Chondrocyte (in vitro differentiated cells): ENCODE results near the gene KCNJ5. TPM values are rescaled to one million over a fixed set of nuclear protein-coding genes. Genes with fewer than 3 reads are reported as not detected.

Experiments used
- DNase-seq: peaks from one replicate; pipeline ENCODE4 v3.0.0; 2021; ENCODE audit warnings: mixed read lengths, low spot score
- H3K27ac Mint-ChIP-seq: one replicate; pipeline ENCODE4 v1.8.0; 2021; ENCODE audit warnings: mild to moderate bottlenecking, moderate library complexity, mixed read lengths; ENCODE audit not compliant: unreplicated experiment
- H3K27me3 Mint-ChIP-seq: 2 replicates; pipeline ENCODE4 v1.8.0; 2021; ENCODE audit warnings: low read depth, mixed read lengths
- H3K36me3 Mint-ChIP-seq: 2 replicates; pipeline ENCODE4 v1.8.0; 2021; ENCODE audit warnings: low read depth, mixed read lengths
- H3K4me1 Mint-ChIP-seq: 2 replicates; pipeline ENCODE4 v1.8.0; 2021; ENCODE audit warnings: low read depth, mild to moderate bottlenecking, mixed read lengths
- H3K4me3 Mint-ChIP-seq: one replicate; pipeline ENCODE4 v1.8.0; 2021; ENCODE audit warnings: mild to moderate bottlenecking, moderate library complexity, mixed read lengths; ENCODE audit not compliant: unreplicated experiment
- H3K9me3 Mint-ChIP-seq: 2 replicates; pipeline ENCODE4 v1.8.0; 2021; ENCODE audit warnings: low read depth, mixed read lengths
- CTCF ChIP-seq: fragments of 200-600 bp; sonication (generic); IDR thresholded peaks from 2 replicates; pipeline ENCODE4 v1.5.0; 2021; ENCODE audit warnings: antibody characterized with exemption, mild to moderate bottlenecking, moderate library complexity
- total RNA-seq: library from RNA; stranded (reverse); gene quantifications from 3 replicates; pipeline ENCODE4 v1.2.1, GENCODE V29; 2021

Gene KCNJ5
- total RNA-seq, 1 donor from 2014 or later = 0.15 TPM

- H3K4me3 Mint-ChIP-seq = no peak overlapping the region
- no peak for DNase-seq
- no peaks in the 10 kb centered on the region for H3K9me3 Mint-ChIP-seq
- H3K27me3 Mint-ChIP-seq = no peaks in the 10 kb centered on the region
- H3K36me3 Mint-ChIP-seq = no peaks in the 10 kb centered on the region
- H3K27ac Mint-ChIP-seq = no peak overlapping the region
- peaks cover 21% of the 10 kb centered on the region for H3K4me1 Mint-ChIP-seq
- TF ChIP-seq CTCF = no peak
Observed at GRCh38 chr11:128865490-128865889, 25.7 kb upstream of the KCNJ5 start.

- Mint-ChIP-seq H3K27ac (no peak within 1 kb of the TSS), H3K27me3 (peaks cover 4% of the 10 kb centered on the region), H3K9me3 (no peaks in the 10 kb centered on the region), H3K4me3 (no peak within 1 kb of the TSS), H3K4me1 (peaks cover 15% of the 10 kb centered on the region), H3K36me3 (no peaks in the 10 kb centered on the region)
- DNase-seq = no peak
- no peak for TF ChIP-seq CTCF
Observed at GRCh38 chr11:128867277-128867676, 23.9 kb upstream of the KCNJ5 start, which contains the start of gene KCNJ1. TSS of gene KCNJ1 (minus strand) at chr11:128867296. CDS start at chr11:128840243, 27,053 bp downstream.

- Mint-ChIP-seq H3K27ac (no peak overlapping the region), H3K27me3 (peaks cover 4% of the 10 kb centered on the region), H3K36me3 (no peaks in the 10 kb centered on the region), H3K9me3 (no peaks in the 10 kb centered on the region), H3K4me1 (peaks cover 3% of the 10 kb centered on the region), H3K4me3 (no peak overlapping the region)
- DNase-seq = no peak
- no peak for TF ChIP-seq CTCF
Observed at GRCh38 chr11:128868841-128869671, 22.1 kb upstream of the KCNJ5 start.

- peaks cover 7% of the 10 kb centered on the region for H3K27me3 Mint-ChIP-seq
- H3K36me3 Mint-ChIP-seq = no peaks in the 10 kb centered on the region
- H3K27ac Mint-ChIP-seq = no peak overlapping the region
- DNase-seq = no peak
- H3K4me1 Mint-ChIP-seq = no peaks in the 10 kb centered on the region
- no peaks in the 10 kb centered on the region for H3K9me3 Mint-ChIP-seq
- no peak for TF ChIP-seq CTCF
- no peak overlapping the region for H3K4me3 Mint-ChIP-seq
Observed at GRCh38 chr11:128871168-128871610, 20.0 kb upstream of the KCNJ5 start.

- Mint-ChIP-seq H3K36me3 (no peaks in the 10 kb centered on the region), H3K27me3 (peaks cover 7% of the 10 kb centered on the region), H3K4me3 (no peak overlapping the region), H3K4me1 (no peaks in the 10 kb centered on the region), H3K9me3 (no peaks in the 10 kb centered on the region), H3K27ac (no peak overlapping the region)
- DNase-seq = no peak
- no peak for TF ChIP-seq CTCF
Observed at GRCh38 chr11:128872094-128872493, 19.1 kb upstream of the KCNJ5 start.
